K562 (cell line): ENCODE data around the gene ADARB2. TPM values are rescaled to one million over a fixed set of nuclear protein-coding genes. Genes with fewer than 3 reads are reported as not detected.

Experiments
- ATAC-seq: fragments of 200-7000 bp; cut with Tn5 transposase; 3 replicates; pipeline ENCODE4 v1.9.1; 2020; ENCODE audit warnings: moderate library complexity
- BruUV-seq: library from RNA; stranded (reverse); fragments of 400-500 nt; replicated peaks from 2 replicates; lab custom pipeline; 2021; lab: Mats Ljungman, UMichigan
- CTCF ChIA-PET: fragments of 300-600 bp; formaldehyde crosslinking; extraction: SDS; loops from one replicate; lab custom pipeline; 2021; ENCODE audit warnings: low intra/inter-chr PET ratio; lab: Yijun Ruan, JAX
- POLR2A ChIA-PET: fragments of 300-600, 350-650 bp; sonication (Branson Sonifier 250); formaldehyde crosslinking; extraction: SDS; loops from one replicate; lab custom pipeline; 2021; ENCODE audit warnings: antibody characterized with exemption, inconsistent platforms; lab: Yijun Ruan, JAX
- DNase-seq, 4 experiments: peaks; one replicate each; pipeline versions ENCODE4 v3.0.0 to v3.0.0-alpha.2; 2011 to 2018; ENCODE audit warnings: low spot score in 3 of 4, mixed read lengths in 3 of 4; ENCODE audit errors: extremely low read depth in 1 of 4
- FAIRE-seq: peaks from 2 replicates; lab custom pipeline; 2011; peaks lifted over from hg19 to GRCh38; lab: Jason Lieb, UNC
- H2AFZ ChIP-seq: 2 replicates; pipeline ENCODE4 v1.6.0; 2011; ENCODE audit warnings: low read depth, low read length, control low read depth, inconsistent platforms
- H3K27ac ChIP-seq: fragments of 200-600 bp; 3 replicates; pipeline ENCODE4 v1.8.0; 2011; ENCODE audit warnings: low read depth, mild to moderate bottlenecking, control low read depth, inconsistent platforms, low read length, moderate library complexity, mixed read lengths; ENCODE audit errors: extremely low read depth
- H3K27me3 ChIP-seq, 2 experiments: fragments of 300-600 bp in 1 of 2; 2 replicates in 1 of 2; 3 replicates in 1 of 2; pipeline versions ENCODE4 v1.6.0 to v1.8.0; 2011; ENCODE audit warnings: inconsistent platforms in 2 of 2, low read length in 2 of 2, mild to moderate bottlenecking in 1 of 2, mixed read lengths in 1 of 2, moderate library complexity in 1 of 2; ENCODE audit not compliant: control insufficient read depth in 2 of 2, insufficient read depth in 2 of 2
- H3K36me3 ChIP-seq: fragments of 300-600 bp; 3 replicates; pipeline ENCODE4 v1.8.0; 2011; ENCODE audit warnings: mild to moderate bottlenecking, low read length, inconsistent platforms; ENCODE audit not compliant: control insufficient read depth, insufficient read depth
- H3K4me1 ChIP-seq, 2 experiments: fragments of 200-600 bp in 1 of 2; replicated peaks in 1 of 2; 2 replicates in 1 of 2; 3 replicates in 1 of 2; pipeline versions ENCODE4 v1.5.1 to v1.8.0; 2011; ENCODE audit warnings: inconsistent platforms in 2 of 2, low read length in 2 of 2, mild to moderate bottlenecking in 1 of 2, mixed read lengths in 1 of 2, moderate library complexity in 1 of 2; ENCODE audit not compliant: control insufficient read depth in 2 of 2, insufficient read depth in 2 of 2
- H3K4me2 ChIP-seq: 2 replicates; pipeline ENCODE4 v1.6.1; 2011; ENCODE audit warnings: low read length, control low read depth, inconsistent platforms, mixed read lengths; ENCODE audit not compliant: insufficient read depth
- H3K4me3 ChIP-seq: fragments of 200-600 bp; sonication (generic), shearing (Covaris generic); 2 replicates; pipeline ENCODE4 v1.5.1; 2016; ENCODE audit warnings: control low read depth, inconsistent platforms
- H3K79me2 ChIP-seq: fragments of 200-600 bp; 3 replicates; pipeline ENCODE4 v1.8.0; 2011; ENCODE audit warnings: low read length, inconsistent platforms; ENCODE audit not compliant: control insufficient read depth, insufficient read depth
- H3K9ac ChIP-seq, 2 experiments: 2 replicates each; pipeline versions ENCODE4 v1.6.0 to v1.6.1; 2011; ENCODE audit warnings: low read depth in 2 of 2, low read length in 2 of 2, control low read depth in 1 of 2, inconsistent platforms in 1 of 2, mild to moderate bottlenecking in 1 of 2, mixed read lengths in 1 of 2; ENCODE audit not compliant: insufficient read depth in 1 of 2
- H3K9me1 ChIP-seq: one replicate; pipeline ENCODE4 v1.6.0; 2011; ENCODE audit warnings: inconsistent platforms, mild to moderate bottlenecking, low read length, moderate library complexity; ENCODE audit not compliant: control insufficient read depth, insufficient read depth
- H3K9me3 ChIP-seq: replicated peaks from 2 replicates; pipeline ENCODE4 v1.5.1; 2011; ENCODE audit warnings: low read depth, low read length, inconsistent platforms; ENCODE audit not compliant: control insufficient read depth, insufficient read depth
- H4K20me1 ChIP-seq: replicated peaks from 2 replicates; pipeline ENCODE4 v1.6.1; 2011; ENCODE audit warnings: low read length, inconsistent platforms, mixed read lengths; ENCODE audit not compliant: control insufficient read depth, insufficient read depth
- NCOR1 ChIP-seq: fragments of 450-650 bp; IDR thresholded peaks from 2 replicates; pipeline ENCODE4 v1.6.1; 2016; ENCODE audit warnings: mild to moderate bottlenecking, moderate library complexity
- NFRKB ChIP-seq: fragments of 450-650 bp; IDR thresholded peaks from 2 replicates; pipeline ENCODE4 v1.6.1; 2016; ENCODE audit warnings: low read depth
- WGBS: fragments of 100-300 bp; shearing (Covaris generic); methylation state at CpG from one replicate; pipeline ENCODE4 v1.1.6; 2016; ENCODE audit warnings: low coverage, mixed read lengths; ENCODE audit not compliant: insufficient coverage; ENCODE audit errors: missing lambda C conversion rate; 5-methylcytosine and 5-hydroxymethylcytosine counted together
- in situ Hi-C: fragments of 300-500 bp; cut with MboI; formaldehyde crosslinking; loops from 4 replicates; pipeline ENCODE4 v1.15.0; 2018; ENCODE audit warnings: inconsistent platforms, mixed read lengths
- intact Hi-C: fragments of 100-400 bp; cut with micrococcal nuclease; formaldehyde crosslinking; loops from 2 replicates; pipeline ENCODE4 v1.14.2; 2022
- polyA plus RNA-seq, 8 experiments: library from polyadenylated mRNA; depleted of rRNA in 4 of 8; stranded (reverse) in 5 of 8; unstranded in 3 of 8; fragments of >200 nt; fragmentation: Nextera tagmentation in 2 of 8; fragmentation: Illumina TruSeq in 1 of 8; extraction: Ambion mirVana in 2 of 8; extraction: Trizol in 1 of 8; gene quantifications; 2 replicates each; pipeline versions ENCODE4 v1.2.1 to v1.2.3, GENCODE V29; 2011 to 2014; ENCODE audit warnings: inconsistent platforms in 1 of 8, missing spikeins in 1 of 8
- total RNA-seq, 7 experiments: library from RNA; depleted of rRNA in 6 of 7; stranded (reverse); fragments of >200 nt in 6 of 7; fragmentation: Illumina TruSeq in 2 of 7; extraction: Trizol in 2 of 7; gene quantifications; 2 replicates each; pipeline versions ENCODE4 v1.2.1 to v1.2.3, GENCODE V29; 2011 to 2021; ENCODE audit warnings: low replicate concordance in 1 of 7
- TF ChIP-seq, protein P1 (sequence below): fragments of 250-450 bp; sonication (Bioruptor Pico); IDR thresholded peaks from 2 replicates; pipeline ENCODE4 v1.8.0; 2021; ENCODE audit warnings: mild to moderate bottlenecking, moderate library complexity

ADARB2 gene
- total and polyA plus RNA-seq, 9 of the 15 experiments (the other 6 are each of a cell fraction or from before 2014, with no cell fraction given): not detected

DNA sequence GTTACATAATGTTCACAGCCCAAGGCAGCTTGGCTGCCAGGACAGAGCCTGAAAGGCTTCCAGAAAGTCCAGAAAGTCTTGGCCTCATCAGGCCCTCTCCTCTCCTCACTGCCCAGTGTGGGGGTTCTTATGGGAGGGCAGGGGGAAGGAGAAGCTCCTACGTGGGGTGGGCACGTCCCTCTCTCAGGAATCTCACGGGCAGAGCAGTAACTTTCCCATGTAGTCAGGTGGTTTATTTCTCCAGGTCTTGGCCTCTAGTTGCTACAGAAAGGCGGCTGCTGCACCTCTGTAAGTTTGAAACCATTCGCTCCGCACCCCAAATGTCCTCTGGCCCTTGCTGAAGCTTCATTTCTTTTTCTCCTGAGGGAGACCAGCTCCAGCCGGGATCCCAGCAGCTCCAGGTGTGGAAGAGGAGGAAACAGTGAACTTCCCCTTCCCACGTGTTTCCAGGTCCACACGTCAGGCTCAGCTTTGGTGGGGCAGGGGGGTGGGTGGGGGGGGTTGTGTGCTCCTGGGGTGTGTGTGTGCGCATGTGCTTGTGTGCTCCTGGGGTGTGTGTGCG lies 360.9 kb downstream of the ADARB2 start:
- no peaks in the 10 kb centered on the region for H3K9me3 ChIP-seq
- WGBS: 3% methylated on average over 8 of the region's 11 CpGs
- ATAC-seq: no peak
- peaks cover 5 to 34% of the 10 kb centered on the region in 2 experiments; a peak in 4 of 5 replicates for H3K27me3 ChIP-seq
- H2AFZ ChIP-seq: no peak overlapping the region
- no peak overlapping the region for H3K27ac ChIP-seq
- no peak overlapping the region for H3K4me3 ChIP-seq
- H4K20me1 ChIP-seq: peaks cover 4% of the 10 kb centered on the region; the same call in 1 of the 2 replicates
- FAIRE-seq: no peak
- H3K4me2 ChIP-seq: no peak overlapping the region
- no peaks in the 10 kb centered on the region for H3K36me3 ChIP-seq
- no peaks in the 10 kb centered on the region for H3K4me1 ChIP-seq
- no peaks in the 10 kb centered on the region for H3K9me1 ChIP-seq
- H3K9ac ChIP-seq: no peak overlapping the region
- no peaks in the 10 kb centered on the region for H3K79me2 ChIP-seq
- in situ Hi-C loops (no loop called here), intact Hi-C loops (no loop called here)
- ChIA-PET POLR2A (interaction anchor here (0.6 kb wide), 1 partner anchor 174 kb away, joined by 3 read pairs; no protein-coding TSS in a partner anchor), CTCF (no interaction called here)
- no TSS peak for BruUV-seq
- no peak for TF ChIP-seq NCOR1
- no peak for TF ChIP-seq NFRKB
- TF ChIP-seq, protein P1, sequence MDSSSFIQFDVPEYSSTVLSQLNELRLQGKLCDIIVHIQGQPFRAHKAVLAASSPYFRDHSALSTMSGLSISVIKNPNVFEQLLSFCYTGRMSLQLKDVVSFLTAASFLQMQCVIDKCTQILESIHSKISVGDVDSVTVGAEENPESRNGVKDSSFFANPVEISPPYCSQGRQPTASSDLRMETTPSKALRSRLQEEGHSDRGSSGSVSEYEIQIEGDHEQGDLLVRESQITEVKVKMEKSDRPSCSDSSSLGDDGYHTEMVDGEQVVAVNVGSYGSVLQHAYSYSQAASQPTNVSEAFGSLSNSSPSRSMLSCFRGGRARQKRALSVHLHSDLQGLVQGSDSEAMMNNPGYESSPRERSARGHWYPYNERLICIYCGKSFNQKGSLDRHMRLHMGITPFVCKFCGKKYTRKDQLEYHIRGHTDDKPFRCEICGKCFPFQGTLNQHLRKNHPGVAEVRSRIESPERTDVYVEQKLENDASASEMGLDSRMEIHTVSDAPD: no peak
- no peak for DNase-seq
